Head of caudate nucleus (tissue), 42 donors: ENCODE data around the gene IL1RL2.
A peak's percentile ranks its signal among the peaks of the same experiment; 100 is the strongest.

Experiments used
- DNase-seq, 42 donors: peaks; one replicate each; pipeline versions ENCODE4 v3.0.0 to v3.0.0-alpha.2; 2020 to 2021; ENCODE audit warnings: mixed read lengths in 7 of 42
- intact Hi-C: fragments of 100-400 bp; cut with DNase I; formaldehyde crosslinking; loops from one replicate; pipeline ENCODE4 v1.15.0; 2022

Gene IL1RL2

GRCh38 chr2:102187496-102188150 lies 800 bp downstream of the IL1RL2 start:
- peak in 40 of 42 donors; percentile 17 to 79 (median 54) for DNase-seq
- intact Hi-C loops, result loop anchor here (10.0 kb wide), 1 partner anchor 47 kb away; no protein-coding TSS in a partner anchor

- no peak for DNase-seq
- intact Hi-C loops, result no loop called here
Measured at GRCh38 chr2:102190430-102191107, 3.7 kb downstream of the IL1RL2 start.

- no peak for DNase-seq
- intact Hi-C loops, result no loop called here
Measured at GRCh38 chr2:102191501-102191900, 4.7 kb downstream of the IL1RL2 start.

- intact Hi-C loops, result no loop called here
- DNase-seq, result no peak
Measured at GRCh38 chr2:102193074-102193473, 6.3 kb downstream of the IL1RL2 start.

- no peak for DNase-seq
- intact Hi-C loops, result no loop called here
Measured at GRCh38 chr2:102194609-102195268, 7.9 kb downstream of the IL1RL2 start.

GRCh38 chr2:102197389-102198137 lies 10.7 kb downstream of the IL1RL2 start:
- DNase-seq, result no peak
- intact Hi-C loops, result no loop called here

GRCh38 chr2:102200539-102200938 lies 13.7 kb downstream of the IL1RL2 start:
- intact Hi-C loops, result no loop called here
- DNase-seq, result no peak

GRCh38 chr2:102204638-102205037 lies 17.8 kb downstream of the IL1RL2 start:
- DNase-seq, result no peak
- intact Hi-C loops, result no loop called here

- no peak for DNase-seq
- intact Hi-C loops, result no loop called here
Measured at GRCh38 chr2:102206666-102207341, 20.0 kb downstream of the IL1RL2 start.

- no peak for DNase-seq
- intact Hi-C loops, result no loop called here
Measured at GRCh38 chr2:102208774-102209173, 22.0 kb downstream of the IL1RL2 start.

GRCh38 chr2:102209474-102209873 lies 22.7 kb downstream of the IL1RL2 start:
- intact Hi-C loops, result no loop called here
- DNase-seq, result no peak

- intact Hi-C loops, result no loop called here
- DNase-seq, result no peak
Measured at GRCh38 chr2:102217032-102217431, 30.2 kb downstream of the IL1RL2 start.

- DNase-seq, result no peak
- intact Hi-C loops, result no loop called here
Measured at GRCh38 chr2:102224824-102225739, 38.3 kb downstream of the IL1RL2 start.

GRCh38 chr2:102226171-102226570 lies 39.3 kb downstream of the IL1RL2 start:
- intact Hi-C loops, result no loop called here
- no peak for DNase-seq

- intact Hi-C loops, result no loop called here
- DNase-seq, result peak in 35 of 42 donors; percentile 16 to 82 (median 53)
Measured at GRCh38 chr2:102226612-102227391, 40.0 kb downstream of the IL1RL2 start.

- intact Hi-C loops, result no loop called here
- no peak for DNase-seq
Measured at GRCh38 chr2:102229141-102229769, 42.4 kb downstream of the IL1RL2 start.

GRCh38 chr2:102230410-102230909 lies 43.6 kb downstream of the IL1RL2 start:
- intact Hi-C loops, result loop anchor here (10.0 kb wide), 1 partner anchor 46 kb away; the partner anchor contains the start of gene IL1RL2
- DNase-seq, result no peak
